KMS-11 (cell line): ENCODE data around the gene RPS10.

Experiments used
- H2AFZ ChIP-seq: fragments of 200-600 bp; sonication (generic); 2 replicates; pipeline ENCODE4 v1.6.1; 2016; ENCODE audit warnings: antibody characterized with exemption, mixed run types, low read depth
- H3K27ac ChIP-seq: fragments of 200-600 bp; sonication (generic); 2 replicates; pipeline ENCODE4 v1.6.1; 2016; ENCODE audit warnings: mild to moderate bottlenecking, mixed run types
- H3K27me3 ChIP-seq: fragments of 200-600 bp; sonication (generic); 2 replicates; pipeline ENCODE4 v1.6.1; 2017; ENCODE audit warnings: mild to moderate bottlenecking, low read depth, mixed run types, moderate library complexity; ENCODE audit not compliant: insufficient read depth
- H3K36me3 ChIP-seq: fragments of 200-600 bp; sonication (generic); 2 replicates; pipeline ENCODE4 v1.6.1; 2017; ENCODE audit warnings: mild to moderate bottlenecking, mixed run types; ENCODE audit not compliant: insufficient read depth
- H3K4me1 ChIP-seq: fragments of 200-600 bp; sonication (generic); 2 replicates; pipeline ENCODE4 v1.6.1; 2016; ENCODE audit warnings: mild to moderate bottlenecking, low read depth, mixed run types; ENCODE audit not compliant: poor library complexity, severe bottlenecking
- H3K4me2 ChIP-seq: fragments of 200-600 bp; sonication (generic); 2 replicates; pipeline ENCODE4 v1.7.0; 2016; ENCODE audit warnings: mild to moderate bottlenecking, mixed run types
- H3K4me3 ChIP-seq: fragments of 200-600 bp; sonication (generic); IDR thresholded peaks from 2 replicates; pipeline ENCODE4 v1.6.1; 2017; ENCODE audit warnings: low read depth, low read length, mixed read lengths; ENCODE audit not compliant: insufficient read depth
- H3K79me2 ChIP-seq: fragments of 200-600 bp; sonication (generic); 2 replicates; pipeline ENCODE4 v1.6.1; 2016; ENCODE audit warnings: low read depth, mixed run types; ENCODE audit not compliant: insufficient read depth
- H3K9ac ChIP-seq: fragments of 200-600 bp; sonication (generic); 2 replicates; pipeline ENCODE4 v1.6.1; 2016; ENCODE audit warnings: mild to moderate bottlenecking, mixed run types
- H4K20me1 ChIP-seq: fragments of 200-600 bp; sonication (generic); 2 replicates; pipeline ENCODE4 v1.6.1; 2016; ENCODE audit warnings: mild to moderate bottlenecking, mixed run types; ENCODE audit not compliant: insufficient read depth
- CTCF ChIP-seq: fragments of 200-600 bp; sonication (generic); conservative IDR thresholded peaks from 2 replicates; pipeline ENCODE4 v1.6.1; 2017; ENCODE audit warnings: low read depth, mild to moderate bottlenecking, antibody characterized with exemption, low read length, moderate library complexity, mixed read lengths

The RPS10 gene

GRCh38 chr6:34457382-34457741 lies 31.5 kb upstream of the RPS10 start:
- TF ChIP-seq CTCF, result no peak
- no peak overlapping the region for H3K4me3 ChIP-seq
- no peaks in the 10 kb centered on the region for H3K27me3 ChIP-seq
- no peak overlapping the region for H3K27ac ChIP-seq
- H3K4me1 ChIP-seq, result no peaks in the 10 kb centered on the region
- no peak overlapping the region for H2AFZ ChIP-seq
- H4K20me1 ChIP-seq, result no peaks in the 10 kb centered on the region
- H3K9ac ChIP-seq, result no peak overlapping the region
- H3K79me2 ChIP-seq, result no peaks in the 10 kb centered on the region
- no peak overlapping the region for H3K4me2 ChIP-seq
- no peaks in the 10 kb centered on the region for H3K36me3 ChIP-seq

- no peak for TF ChIP-seq CTCF
- no peaks in the 10 kb centered on the region for H3K4me1 ChIP-seq
- H3K36me3 ChIP-seq, result no peaks in the 10 kb centered on the region
- H3K27me3 ChIP-seq, result no peaks in the 10 kb centered on the region
- no peak overlapping the region for H3K9ac ChIP-seq
- H3K79me2 ChIP-seq, result no peaks in the 10 kb centered on the region
- no peak overlapping the region for H3K4me2 ChIP-seq
- H4K20me1 ChIP-seq, result no peaks in the 10 kb centered on the region
- H3K27ac ChIP-seq, result no peak overlapping the region
- H3K4me3 ChIP-seq, result no peak overlapping the region
- H2AFZ ChIP-seq, result no peak overlapping the region
Measured at GRCh38 chr6:34455831-34456230, 30.0 kb upstream of the RPS10 start.

- Histone ChIP-seq H3K27me3 (no peaks in the 10 kb centered on the region), H3K27ac (no peak overlapping the region), H3K4me2 (no peak overlapping the region), H3K4me3 (no peak overlapping the region), H3K4me1 (no peaks in the 10 kb centered on the region), H4K20me1 (no peaks in the 10 kb centered on the region), H3K36me3 (no peaks in the 10 kb centered on the region), H2AFZ (no peak overlapping the region), H3K9ac (no peak overlapping the region), H3K79me2 (no peaks in the 10 kb centered on the region)
- TF ChIP-seq CTCF, result no peak
Measured at GRCh38 chr6:34451192-34451591, 25.3 kb upstream of the RPS10 start.

GRCh38 chr6:34447910-34448309 lies 22.0 kb upstream of the RPS10 start:
- H2AFZ ChIP-seq, result no peak overlapping the region
- no peaks in the 10 kb centered on the region for H3K27me3 ChIP-seq
- H4K20me1 ChIP-seq, result no peaks in the 10 kb centered on the region
- no peaks in the 10 kb centered on the region for H3K36me3 ChIP-seq
- TF ChIP-seq CTCF, result no peak
- no peak overlapping the region for H3K4me3 ChIP-seq
- no peak overlapping the region for H3K27ac ChIP-seq
- no peaks in the 10 kb centered on the region for H3K79me2 ChIP-seq
- no peak overlapping the region for H3K9ac ChIP-seq
- H3K4me2 ChIP-seq, result no peak overlapping the region
- H3K4me1 ChIP-seq, result no peaks in the 10 kb centered on the region

GRCh38 chr6:34447386-34447785 lies 21.5 kb upstream of the RPS10 start:
- no peak overlapping the region for H3K4me3 ChIP-seq
- H2AFZ ChIP-seq, result no peak overlapping the region
- H3K27ac ChIP-seq, result no peak overlapping the region
- H3K79me2 ChIP-seq, result no peaks in the 10 kb centered on the region
- H3K36me3 ChIP-seq, result no peaks in the 10 kb centered on the region
- H3K4me1 ChIP-seq, result no peaks in the 10 kb centered on the region
- no peaks in the 10 kb centered on the region for H3K27me3 ChIP-seq
- TF ChIP-seq CTCF, result no peak
- no peaks in the 10 kb centered on the region for H4K20me1 ChIP-seq
- no peak overlapping the region for H3K9ac ChIP-seq
- H3K4me2 ChIP-seq, result no peak overlapping the region
